HepG2 (cell line): ENCODE results near the gene TMEM125. TPM values are rescaled to one million over a fixed set of nuclear protein-coding genes. Genes with fewer than 3 reads are reported as not detected.

Source experiments
- DR1 ChIP-seq: sonication (generic); formaldehyde crosslinking; IDR thresholded peaks from 2 replicates; pipeline ENCODE4 v1.8.0; 2021; ENCODE audit warnings: mild to moderate bottlenecking, missing genetic modification reagents, inconsistent platforms
- ELF3 ChIP-seq: IDR thresholded peaks from 2 replicates; pipeline ENCODE4 v1.6.1; 2016; ENCODE audit warnings: missing genetic modification reagents, missing compliant biosample characterization
- GLMP ChIP-seq: sonication (generic); formaldehyde crosslinking; IDR thresholded peaks from 2 replicates; pipeline ENCODE4 v1.9.0; 2021; ENCODE audit warnings: missing genetic modification reagents, mild to moderate bottlenecking, borderline replicate concordance
- HNF4G ChIP-seq, 2 experiments: sonication (generic) in 1 of 2; formaldehyde crosslinking in 1 of 2; IDR thresholded peaks; 2 replicates each; pipeline versions ENCODE4 v1.4.0 to v1.6.1; 2011 to 2020; ENCODE audit warnings: borderline replicate concordance in 2 of 2, low read depth in 2 of 2, mild to moderate bottlenecking in 2 of 2, low read length in 1 of 2, missing genetic modification reagents in 1 of 2, moderate library complexity in 1 of 2
- HNRNPUL1 ChIP-seq: fragments of 200-400 bp; formaldehyde crosslinking; IDR thresholded peaks from 2 replicates; pipeline ENCODE4 v1.6.1; 2017; ENCODE audit warnings: low read depth, mild to moderate bottlenecking, low read length, moderate library complexity
- IRX3 ChIP-seq: sonication (generic); formaldehyde crosslinking; IDR thresholded peaks from 2 replicates; pipeline ENCODE4 v1.8.1; 2023; ENCODE audit warnings: mild to moderate bottlenecking, low read depth, missing genetic modification reagents, borderline replicate concordance
- KLF6 ChIP-seq: IDR thresholded peaks from 2 replicates; pipeline ENCODE4 v1.8.0; 2016; ENCODE audit warnings: missing biosample characterization, missing genetic modification reagents
- MAFK ChIP-seq, 2 experiments: IDR thresholded peaks in 1 of 2; conservative IDR thresholded peaks in 1 of 2; 2 replicates each; pipeline ENCODE4 v1.6.1; 2011; ENCODE audit warnings: improper control_type of control experiment in 2 of 2, low read length in 2 of 2
- MIXL1 ChIP-seq: IDR thresholded peaks from 2 replicates; pipeline ENCODE4 v1.6.1; 2016
- RERE ChIP-seq: IDR thresholded peaks from 2 replicates; pipeline ENCODE4 v1.6.1; 2016; ENCODE audit warnings: low read depth, missing genetic modification reagents, missing compliant biosample characterization
- SIX4 ChIP-seq: sonication (generic); formaldehyde crosslinking; IDR thresholded peaks from 2 replicates; pipeline ENCODE4 v1.4.0; 2020; ENCODE audit warnings: missing genetic modification reagents
- SMAD3 ChIP-seq: sonication (generic); formaldehyde crosslinking; IDR thresholded peaks from 2 replicates; pipeline ENCODE4 v1.4.0; 2020; ENCODE audit warnings: missing genetic modification reagents
- SYNCRIP ChIP-seq: fragments of 200-400 bp; formaldehyde crosslinking; IDR thresholded peaks from 2 replicates; pipeline ENCODE4 v1.6.1; 2018; ENCODE audit warnings: mild to moderate bottlenecking, low read depth, low read length; ENCODE audit not compliant: insufficient read depth
- YEATS2 ChIP-seq: sonication (generic); formaldehyde crosslinking; IDR thresholded peaks from 2 replicates; pipeline ENCODE4 v1.4.0; 2020; ENCODE audit warnings: missing genetic modification reagents, borderline replicate concordance
- ZBTB1 ChIP-seq: sonication (generic); formaldehyde crosslinking; IDR thresholded peaks from 2 replicates; pipeline ENCODE4 v1.4.0; 2020; ENCODE audit warnings: missing genetic modification reagents, borderline replicate concordance
- ZNF143 ChIP-seq: sonication (generic); formaldehyde crosslinking; IDR thresholded peaks from 2 replicates; pipeline ENCODE4 v1.4.0; 2020; ENCODE audit warnings: missing genetic modification reagents
- ZNF230 ChIP-seq: sonication (generic); formaldehyde crosslinking; IDR thresholded peaks from 2 replicates; pipeline ENCODE4 v1.4.0; 2020; ENCODE audit warnings: mild to moderate bottlenecking, missing genetic modification reagents
- ZNF335 ChIP-seq: sonication (generic); formaldehyde crosslinking; IDR thresholded peaks from 2 replicates; pipeline ENCODE4 v1.4.0; 2020; ENCODE audit warnings: missing genetic modification reagents
- ZNF512B ChIP-seq: sonication (generic); formaldehyde crosslinking; IDR thresholded peaks from 2 replicates; pipeline ENCODE4 v1.5.1; 2020; ENCODE audit warnings: missing genetic modification reagents, mild to moderate bottlenecking, borderline replicate concordance
- polyA plus RNA-seq, 8 experiments: library from polyadenylated mRNA; depleted of rRNA in 3 of 8; stranded (reverse) in 7 of 8; unstranded in 1 of 8; fragments of >200 nt; fragmentation: Illumina TruSeq in 4 of 8; extraction: Trizol in 4 of 8; gene quantifications; 2 replicates each; pipeline versions ENCODE4 v1.2.1 to v1.2.3, GENCODE V29; 2011 to 2016; ENCODE audit warnings: low read depth in 4 of 8, missing spikeins in 1 of 8, mixed read lengths in 1 of 8; ENCODE audit not compliant: insufficient read depth in 1 of 8
- total RNA-seq, 5 experiments: library from RNA; depleted of rRNA; stranded (reverse); fragments of >200 nt; fragmentation: Illumina TruSeq; extraction: Trizol; gene quantifications; 2 replicates each; pipeline ENCODE4 v1.2.3, GENCODE V29; 2016; ENCODE audit warnings: low read depth in 1 of 5

The TMEM125 gene
- total and polyA plus RNA-seq, 2 of the 13 experiments (the other 11 are each of a cell fraction or from before 2014, with no cell fraction given): 0.03 TPM; not detected in 1

DNA sequence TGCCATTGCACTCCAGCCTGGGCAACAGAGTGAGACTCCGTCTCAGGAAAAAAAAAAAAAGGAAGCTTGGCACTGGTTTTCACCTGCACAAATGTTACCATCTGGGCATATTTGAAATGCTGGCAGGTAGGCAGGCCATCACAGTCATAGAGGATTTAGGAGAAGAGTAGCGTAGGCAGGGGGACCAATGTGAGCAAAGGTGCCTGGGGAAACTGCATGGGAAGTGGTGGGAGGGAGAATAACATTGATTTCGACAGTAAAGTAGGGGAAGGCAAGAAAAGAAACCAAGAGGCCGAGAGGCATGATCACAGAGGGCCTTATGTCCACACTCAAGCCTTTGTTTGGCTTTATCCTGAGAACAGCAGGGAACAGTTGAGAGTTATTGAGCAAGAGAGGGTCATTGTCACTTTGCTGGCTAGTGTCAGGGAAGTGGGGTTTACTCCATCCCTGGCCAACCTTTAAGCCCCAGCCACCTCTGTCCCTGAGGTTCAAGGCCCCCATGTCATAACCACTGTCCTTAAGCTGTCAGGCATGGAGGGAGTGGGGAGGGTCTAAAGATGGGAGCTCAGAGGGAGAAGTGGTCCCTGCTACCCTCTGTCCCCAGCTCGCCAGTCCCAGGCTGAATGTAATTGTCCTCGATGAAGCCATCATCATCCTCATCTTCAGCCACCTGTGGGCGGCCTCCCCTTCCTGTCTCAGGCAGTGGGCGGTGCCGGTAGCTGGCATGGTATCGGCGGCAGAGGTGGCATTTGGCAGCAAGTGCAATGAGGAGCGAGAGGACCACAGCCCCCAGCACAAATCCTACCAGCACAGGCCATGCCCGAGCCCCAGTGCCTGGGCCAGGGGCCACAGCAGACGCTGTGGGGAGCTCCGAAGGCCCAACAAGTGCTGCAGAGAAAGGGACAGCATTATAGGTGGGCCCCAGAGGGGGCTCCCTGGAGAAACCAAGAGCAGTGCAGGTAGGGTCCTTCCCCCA, 12.7 kb downstream of the TMEM125 start (continued):
- no peak for TF ChIP-seq RERE (CRISPR knock-in tag)
- no peak for TF ChIP-seq GLMP
- 0 out of 2 replicates have a peak, but pooled peaks have one; percentile 38 for TF ChIP-seq ZNF335 (CRISPR knock-in tag)
- TF ChIP-seq ZNF230 (CRISPR knock-in tag): no peak
- no peak for TF ChIP-seq HNRNPUL1
- TF ChIP-seq ZBTB1: no peak
- peak; percentile 66 for TF ChIP-seq HNF4G (IDR thresholded peaks at IDR 0.05; ENCODE audit: borderline replicate concordance, low read depth, low read length)
- TF ChIP-seq HNF4G (CRISPR knock-in tag; IDR thresholded peaks at IDR 0.05; ENCODE audit: borderline replicate concordance, low read depth): 0 out of 2 replicates have a peak, but pooled peaks have one; percentile 55
- TF ChIP-seq ZNF512B: no peak
- TF ChIP-seq MIXL1: 0 out of 2 replicates have a peak, but pooled peaks have one; percentile 54
- TF ChIP-seq IRX3: no peak
- TF ChIP-seq KLF6: peak; percentile 63; the same call in 1 of the 2 replicates
- peak; percentile 60 for TF ChIP-seq ELF3
- no peak for TF ChIP-seq DR1
- TF ChIP-seq ZNF143 (CRISPR knock-in tag): no peak
- TF ChIP-seq SIX4 (CRISPR knock-in tag): peak; percentile 52; the same call in 1 of the 2 replicates
- TF ChIP-seq MAFK (conservative IDR thresholded peaks at IDR 0.05 in 1 of 2, IDR thresholded peaks at IDR 0.05 in 1 of 2; ENCODE audit: low read length in 2 of 2): no peak
- TF ChIP-seq SYNCRIP: no peak
- TF ChIP-seq SMAD3 (CRISPR knock-in tag): 0 out of 2 replicates have a peak, but pooled peaks have one; percentile 36
- no peak for TF ChIP-seq YEATS2
